Karpas-422 (cell line): ENCODE data around the gene CCDC136. TPM values are rescaled to one million over a fixed set of nuclear protein-coding genes. Genes with fewer than 3 reads are reported as not detected.

Experiments
- DNase-seq: peaks from one replicate; pipeline ENCODE4 v3.0.0-alpha.2; 2015
- H2AFZ ChIP-seq: fragments of 200-600 bp; sonication (generic); 2 replicates; pipeline ENCODE4 v1.6.1; 2014; ENCODE audit warnings: antibody characterized with exemption, low read length, mixed read lengths
- H3K27ac ChIP-seq: fragments of 200-600 bp; sonication (generic); 2 replicates; pipeline ENCODE4 v1.5.1; 2014; ENCODE audit warnings: mild to moderate bottlenecking, low read length, moderate library complexity
- H3K27me3 ChIP-seq: fragments of 200-600 bp; sonication (generic); 2 replicates; pipeline ENCODE4 v1.6.1; 2014; ENCODE audit warnings: low read length, mixed read lengths
- H3K36me3 ChIP-seq: fragments of 200-600 bp; sonication (generic); 2 replicates; pipeline ENCODE4 v1.6.1; 2014; ENCODE audit warnings: low read length, mixed read lengths; ENCODE audit not compliant: insufficient read depth
- H3K4me1 ChIP-seq: fragments of 200-600 bp; sonication (generic); 2 replicates; pipeline ENCODE4 v1.6.1; 2014; ENCODE audit warnings: mild to moderate bottlenecking, low read length, mixed read lengths
- H3K4me2 ChIP-seq: fragments of 200-600 bp; sonication (generic); 2 replicates; pipeline ENCODE4 v1.6.1; 2014; ENCODE audit warnings: low read length, low read depth, mild to moderate bottlenecking; ENCODE audit not compliant: poor library complexity, severe bottlenecking
- H3K4me3 ChIP-seq: fragments of 200-600 bp; sonication (generic); 2 replicates; pipeline ENCODE4 v1.5.1; 2014; ENCODE audit warnings: mild to moderate bottlenecking, antibody characterized with exemption, low read length, mixed read lengths
- H3K79me2 ChIP-seq: fragments of 200-600 bp; sonication (generic); 2 replicates; pipeline ENCODE4 v1.6.1; 2014; ENCODE audit warnings: mild to moderate bottlenecking, low read length, mixed read lengths
- H3K9ac ChIP-seq: fragments of 200-600 bp; sonication (generic); 2 replicates; pipeline ENCODE4 v1.6.0; 2014; ENCODE audit warnings: low read length
- H3K9me2 ChIP-seq: fragments of 200-600 bp; sonication (generic), shearing (Covaris generic); replicated peaks from 2 replicates; pipeline ENCODE4 v1.6.0; 2014; ENCODE audit warnings: mild to moderate bottlenecking, low read length, moderate library complexity; ENCODE audit not compliant: insufficient read depth
- H3K9me3 ChIP-seq: fragments of 300-700, 200-600 bp; sonication (generic); 2 replicates; pipeline ENCODE4 v1.6.1; 2014; ENCODE audit warnings: low read length, mixed read lengths
- H4K20me1 ChIP-seq: fragments of 200-600 bp; sonication (generic); 2 replicates; pipeline ENCODE4 v1.6.1; 2014; ENCODE audit warnings: mild to moderate bottlenecking, antibody characterized with exemption, low read length, low read depth; ENCODE audit not compliant: insufficient read depth
- total RNA-seq: library from RNA; depleted of rRNA; stranded (reverse); fragments of >200 nt; shearing (Covaris generic); gene quantifications from 2 replicates; pipeline ENCODE4 v1.2.3, GENCODE V29; 2014; ENCODE audit warnings: low replicate concordance

The CCDC136 gene
- total RNA-seq, 1 experiment from 2014 or later: 32.5 TPM

GRCh38 chr7:128845987-128846386, 54.2 kb downstream of the CCDC136 start:
- H2AFZ ChIP-seq: no peak overlapping the region
- no peak overlapping the region for H3K4me2 ChIP-seq
- DNase-seq: no peak
- no peak overlapping the region for H3K9ac ChIP-seq
- no peaks in the 10 kb centered on the region for H3K27me3 ChIP-seq
- peaks cover 2% of the 10 kb centered on the region; the same call in 1 of the 2 replicates for H3K4me1 ChIP-seq
- no peaks in the 10 kb centered on the region for H3K9me3 ChIP-seq
- H3K79me2 ChIP-seq: no peaks in the 10 kb centered on the region
- H3K9me2 ChIP-seq: no peaks in the 10 kb centered on the region
- no peak overlapping the region for H3K4me3 ChIP-seq
- H4K20me1 ChIP-seq: no peaks in the 10 kb centered on the region
- H3K36me3 ChIP-seq: no peaks in the 10 kb centered on the region
- H3K27ac ChIP-seq: no peak overlapping the region

DNA sequence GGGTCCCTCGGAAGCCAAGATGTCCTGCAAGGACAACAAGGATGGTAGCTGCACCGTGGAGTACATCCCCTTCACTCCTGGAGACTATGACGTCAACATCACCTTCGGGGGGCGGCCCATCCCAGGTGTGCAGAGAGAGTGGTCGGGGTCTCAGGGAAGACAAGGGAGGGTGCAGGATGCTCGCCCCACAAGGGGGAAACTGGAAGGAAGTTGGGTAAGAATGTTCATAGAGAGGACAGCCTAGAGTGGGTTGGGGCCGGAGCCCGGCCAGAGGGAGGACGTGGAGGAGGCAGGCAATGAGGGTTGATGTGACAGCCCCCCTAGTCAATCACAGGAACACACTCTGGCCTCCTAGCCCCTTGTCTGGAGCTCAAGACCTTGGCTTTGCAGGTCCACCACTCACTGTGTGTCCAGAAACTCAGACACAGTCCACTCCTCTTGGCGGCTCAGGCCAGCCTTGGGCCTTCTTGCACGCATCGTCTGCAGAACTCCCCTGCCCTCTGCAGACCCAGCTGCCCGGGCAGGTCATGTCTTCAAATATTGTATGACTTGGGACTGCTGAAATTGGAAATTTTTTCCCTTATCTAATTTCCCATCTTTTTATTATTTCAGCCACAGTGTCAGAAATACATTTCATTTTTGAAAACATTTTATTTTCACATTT, 55.1 kb downstream of the CCDC136 start:
- DNase-seq: no peak
- Histone ChIP-seq H3K9me3 (no peaks in the 10 kb centered on the region), H3K27ac (no peak overlapping the region), H3K4me2 (no peak overlapping the region), H3K4me1 (no peaks in the 10 kb centered on the region; the same call in 1 of the 2 replicates), H4K20me1 (no peaks in the 10 kb centered on the region), H3K27me3 (no peaks in the 10 kb centered on the region), H3K9me2 (no peaks in the 10 kb centered on the region), H2AFZ (no peak overlapping the region), H3K79me2 (no peaks in the 10 kb centered on the region), H3K4me3 (no peak overlapping the region), H3K36me3 (no peaks in the 10 kb centered on the region), H3K9ac (no peak overlapping the region)

GRCh38 chr7:128847721-128848211, 56.0 kb downstream of the CCDC136 start:
- Histone ChIP-seq H3K36me3 (no peaks in the 10 kb centered on the region), H3K27me3 (no peaks in the 10 kb centered on the region), H3K4me2 (no peak overlapping the region), H3K4me1 (no peaks in the 10 kb centered on the region), H2AFZ (no peak overlapping the region), H3K9ac (no peak overlapping the region), H3K9me3 (no peaks in the 10 kb centered on the region), H4K20me1 (no peaks in the 10 kb centered on the region), H3K27ac (no peak overlapping the region), H3K9me2 (no peaks in the 10 kb centered on the region), H3K79me2 (no peaks in the 10 kb centered on the region), H3K4me3 (no peak overlapping the region)
- no peak for DNase-seq

- Histone ChIP-seq H3K9ac (no peak overlapping the region), H4K20me1 (no peaks in the 10 kb centered on the region), H3K4me1 (no peaks in the 10 kb centered on the region), H3K4me3 (no peak overlapping the region), H2AFZ (no peak overlapping the region), H3K27ac (no peak overlapping the region), H3K9me2 (no peaks in the 10 kb centered on the region), H3K9me3 (no peaks in the 10 kb centered on the region), H3K36me3 (no peaks in the 10 kb centered on the region), H3K79me2 (no peaks in the 10 kb centered on the region), H3K4me2 (no peak overlapping the region), H3K27me3 (no peaks in the 10 kb centered on the region)
- no peak for DNase-seq
These were observed 56.8 kb downstream of the CCDC136 start for GRCh38 chr7:128848289-128849155.

GRCh38 chr7:128849156-128849515, 57.4 kb downstream of the CCDC136 start:
- no peaks in the 10 kb centered on the region for H3K79me2 ChIP-seq
- no peak overlapping the region for H3K4me3 ChIP-seq
- no peaks in the 10 kb centered on the region for H3K27me3 ChIP-seq
- no peaks in the 10 kb centered on the region for H3K9me2 ChIP-seq
- no peaks in the 10 kb centered on the region for H3K9me3 ChIP-seq
- no peak overlapping the region for H3K9ac ChIP-seq
- no peaks in the 10 kb centered on the region for H3K36me3 ChIP-seq
- H3K27ac ChIP-seq: no peak overlapping the region
- H3K4me2 ChIP-seq: no peak overlapping the region
- H2AFZ ChIP-seq: no peak overlapping the region
- no peaks in the 10 kb centered on the region for H3K4me1 ChIP-seq
- DNase-seq: no peak
- H4K20me1 ChIP-seq: no peaks in the 10 kb centered on the region

GRCh38 chr7:128849804-128850490, 58.2 kb downstream of the CCDC136 start:
- Histone ChIP-seq H4K20me1 (no peaks in the 10 kb centered on the region), H3K4me3 (no peak overlapping the region), H3K4me2 (no peak overlapping the region), H3K9me3 (no peaks in the 10 kb centered on the region), H3K36me3 (no peaks in the 10 kb centered on the region), H3K4me1 (peaks cover under 1% of the 10 kb centered on the region; the same call in 1 of the 2 replicates), H2AFZ (no peak overlapping the region), H3K27me3 (no peaks in the 10 kb centered on the region), H3K27ac (no peak overlapping the region), H3K79me2 (no peaks in the 10 kb centered on the region), H3K9ac (no peak overlapping the region), H3K9me2 (no peaks in the 10 kb centered on the region)
- no peak for DNase-seq

DNA sequence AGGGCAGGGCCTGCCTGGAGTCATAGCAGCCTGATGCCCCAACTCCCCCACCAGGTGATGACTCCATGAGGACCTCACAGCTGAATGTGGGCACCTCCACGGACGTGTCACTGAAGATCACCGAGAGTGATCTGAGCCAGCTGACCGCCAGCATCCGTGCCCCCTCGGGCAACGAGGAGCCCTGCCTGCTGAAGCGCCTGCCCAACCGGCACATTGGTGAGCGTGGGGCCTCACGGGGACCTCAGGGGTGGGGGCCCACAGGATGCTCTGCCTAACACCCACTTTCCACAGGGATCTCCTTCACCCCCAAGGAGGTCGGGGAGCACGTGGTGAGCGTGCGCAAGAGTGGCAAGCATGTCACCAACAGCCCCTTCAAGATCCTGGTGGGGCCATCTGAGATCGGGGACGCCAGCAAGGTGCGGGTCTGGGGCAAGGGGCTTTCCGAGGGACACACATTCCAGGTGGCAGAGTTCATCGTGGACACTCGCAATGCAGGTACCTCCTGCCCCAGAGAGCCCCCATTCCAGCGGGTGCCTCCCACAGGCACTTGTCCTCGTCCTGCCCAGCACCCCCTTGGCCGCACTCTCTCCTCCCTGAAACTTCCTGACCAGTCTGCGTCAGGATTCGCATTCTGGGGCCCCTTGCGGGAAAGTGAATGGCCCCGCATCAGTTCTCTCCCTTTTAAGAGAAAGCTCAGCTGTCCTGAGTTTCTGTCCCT, 60.9 kb downstream of the CCDC136 start:
- no peaks in the 10 kb centered on the region for H3K9me2 ChIP-seq
- H3K4me3 ChIP-seq: no peak overlapping the region
- no peaks in the 10 kb centered on the region for H3K79me2 ChIP-seq
- H3K4me2 ChIP-seq: no peak overlapping the region
- H3K4me1 ChIP-seq: peaks cover 11% of the 10 kb centered on the region
- H3K36me3 ChIP-seq: no peaks in the 10 kb centered on the region
- no peaks in the 10 kb centered on the region for H3K9me3 ChIP-seq
- H4K20me1 ChIP-seq: no peaks in the 10 kb centered on the region
- H3K27me3 ChIP-seq: no peaks in the 10 kb centered on the region
- H3K27ac ChIP-seq: no peak overlapping the region
- H3K9ac ChIP-seq: no peak overlapping the region
- H2AFZ ChIP-seq: no peak overlapping the region
- no peak for DNase-seq
